A549 (cell line): ENCODE results near the gene TEDDM1. TPM values are rescaled to one million over a fixed set of nuclear protein-coding genes. Genes with fewer than 3 reads are reported as not detected.

ENCODE experiments used
- ATAC-seq, 2 experiments: fragments of 200-7000 bp in 1 of 2; fragments of >200 bp in 1 of 2; cut with Nextera tagmentation in 1 of 2; cut with Tn5 transposase in 1 of 2; 3 replicates each; pipeline versions ENCODE4 v1.8.0 to v1.9.1; 2018 to 2020; ENCODE audit warnings: mild to moderate bottlenecking in 1 of 2, moderate library complexity in 1 of 2
- CTCF ChIA-PET: fragments of 300-600 bp; sonication (Branson Sonifier 250); formaldehyde crosslinking; extraction: SDS; loops from one replicate; lab custom pipeline; 2021; ENCODE audit warnings: antibody characterized with exemption, inconsistent platforms; lab: Yijun Ruan, JAX
- POLR2A ChIA-PET: fragments of 350-600 bp; formaldehyde crosslinking; extraction: SDS; loops from one replicate; lab custom pipeline; 2021; ENCODE audit warnings: antibody characterized with exemption, inconsistent platforms; lab: Yijun Ruan, JAX
- DNase-seq, 2 experiments: peaks; one replicate each; pipeline versions ENCODE4 v3.0.0 to v3.0.0-alpha.2; 2011 to 2016; ENCODE audit warnings: low read depth in 1 of 2, low spot score in 1 of 2
- FAIRE-seq: peaks from 2 replicates; lab custom pipeline; 2011; peaks lifted over from hg19 to GRCh38; lab: Jason Lieb, UNC
- H3K27ac ChIP-seq, 2 experiments: fragments of >200 bp; sonication (Bioruptor Twin); formaldehyde crosslinking; 3 replicates each; pipeline ENCODE4 v1.5.1; 2016 to 2017
- H3K4me1 ChIP-seq: fragments of >200 bp; sonication (Bioruptor Twin); formaldehyde crosslinking; 3 replicates; pipeline ENCODE4 v1.6.1; 2016
- H3K4me2 ChIP-seq: fragments of >200 bp; sonication (Bioruptor Twin); formaldehyde crosslinking; 3 replicates; pipeline ENCODE4 v1.6.1; 2016
- H3K4me3 ChIP-seq: fragments of >200 bp; sonication (Bioruptor Twin); formaldehyde crosslinking; 3 replicates; pipeline ENCODE4 v1.5.1; 2016
- H3K9me3 ChIP-seq: fragments of >200 bp; sonication (Bioruptor Twin); formaldehyde crosslinking; 3 replicates; pipeline ENCODE4 v1.6.1; 2016
- CBX2 ChIP-seq: fragments of 200-600 bp; sonication (generic); IDR thresholded peaks from 2 replicates; pipeline ENCODE4 v1.6.1; 2016; ENCODE audit warnings: low read depth, mild to moderate bottlenecking, borderline replicate concordance
- CEBPB ChIP-seq, 2 experiments: fragments of >200 bp in 1 of 2; sonication (Bioruptor Twin) in 1 of 2; formaldehyde crosslinking in 1 of 2; IDR thresholded peaks; 2 replicates each; pipeline ENCODE4 v1.6.1; 2012 to 2016
- CHD2 ChIP-seq: fragments of 150-350 bp; IDR thresholded peaks from 2 replicates; pipeline ENCODE4 v1.6.1; 2014; ENCODE audit warnings: low read length; ENCODE audit not compliant: partially characterized antibody
- EHF ChIP-seq: fragments of 250-450 bp; sonication (Bioruptor Pico); IDR thresholded peaks from 2 replicates; pipeline ENCODE4 v1.5.0; 2020; ENCODE audit warnings: mild to moderate bottlenecking
- EHMT2 ChIP-seq: fragments of 200-600 bp; sonication (generic); IDR thresholded peaks from 2 replicates; pipeline ENCODE4 v1.6.1; 2016; ENCODE audit warnings: antibody characterized with exemption, low read depth, mild to moderate bottlenecking, moderate library complexity
- ESRRA ChIP-seq: fragments of 150-350 bp; IDR thresholded peaks from 2 replicates; pipeline ENCODE4 v1.6.1; 2014; ENCODE audit warnings: mild to moderate bottlenecking, low read length, borderline replicate concordance
- HDAC2 ChIP-seq: fragments of 200-600 bp; sonication (generic); IDR thresholded peaks from 2 replicates; pipeline ENCODE4 v1.6.1; 2016
- HEYL ChIP-seq: fragments of 250-450 bp; sonication (Bioruptor Pico); IDR thresholded peaks from 2 replicates; pipeline ENCODE4 v1.8.0; 2021; ENCODE audit warnings: mild to moderate bottlenecking, moderate library complexity
- HOXA7 ChIP-seq: fragments of 250-450 bp; sonication (Bioruptor Pico); IDR thresholded peaks from 2 replicates; pipeline ENCODE4 v1.5.0; 2020; ENCODE audit warnings: mild to moderate bottlenecking, moderate library complexity
- MAZ ChIP-seq: fragments of 150-350 bp; IDR thresholded peaks from 2 replicates; pipeline ENCODE4 v1.6.1; 2014; ENCODE audit warnings: antibody characterized with exemption, low read depth, low read length, borderline replicate concordance
- NFE2L2 ChIP-seq: fragments of 150-350 bp; conservative IDR thresholded peaks from 2 replicates; pipeline ENCODE4 v1.6.1; 2014; ENCODE audit warnings: low read length
- NR3C1 ChIP-seq: fragments of >200 bp; sonication (Bioruptor Twin); formaldehyde crosslinking; IDR thresholded peaks from 3 replicates; pipeline ENCODE4 v1.6.1; 2017
- POLR2A ChIP-seq: IDR thresholded peaks from 2 replicates; pipeline ENCODE4 v1.6.1; 2012; ENCODE audit warnings: mild to moderate bottlenecking, low read length
- RAD21 ChIP-seq, 2 experiments: fragments of >200 bp in 1 of 2; sonication (Bioruptor Twin) in 1 of 2; formaldehyde crosslinking in 1 of 2; IDR thresholded peaks in 1 of 2; conservative IDR thresholded peaks in 1 of 2; 2 replicates in 1 of 2; 3 replicates in 1 of 2; pipeline ENCODE4 v1.6.1; 2012 to 2018; ENCODE audit warnings: inconsistent platforms in 1 of 2
- RARB ChIP-seq: fragments of 250-450 bp; sonication (Bioruptor Pico); IDR thresholded peaks from 2 replicates; pipeline ENCODE4 v1.8.0; 2021; ENCODE audit warnings: mild to moderate bottlenecking, moderate library complexity
- RCOR1 ChIP-seq: fragments of 150-350 bp; IDR thresholded peaks from 2 replicates; pipeline ENCODE4 v1.6.1; 2014; ENCODE audit warnings: antibody characterized with exemption, low read length, low read depth
- SMC3 ChIP-seq: fragments of >200 bp; sonication (Bioruptor Twin); formaldehyde crosslinking; IDR thresholded peaks from 3 replicates; pipeline ENCODE4 v1.6.1; 2018; ENCODE audit warnings: inconsistent platforms
- SREBF2 ChIP-seq: fragments of 450-650 bp; IDR thresholded peaks from 2 replicates; pipeline ENCODE4 v1.6.1; 2014; ENCODE audit warnings: mild to moderate bottlenecking, moderate library complexity
- TFCP2L1 ChIP-seq: fragments of 250-450 bp; sonication (Bioruptor Pico); IDR thresholded peaks from 2 replicates; pipeline ENCODE4 v1.5.0; 2021; ENCODE audit warnings: mild to moderate bottlenecking
- ZC3H11A ChIP-seq: fragments of 450-650 bp; IDR thresholded peaks from 2 replicates; pipeline ENCODE4 v1.6.1; 2014; ENCODE audit warnings: antibody characterized with exemption, mild to moderate bottlenecking
- ZFP36 ChIP-seq: fragments of 450-650 bp; IDR thresholded peaks from 2 replicates; pipeline ENCODE4 v1.6.1; 2014; ENCODE audit warnings: borderline replicate concordance; ENCODE audit not compliant: partially characterized antibody
- WGBS: methylation state at CpG from one replicate; pipeline ENCODE4 v1.1.6; 2017; ENCODE audit errors: missing lambda C conversion rate; 5-methylcytosine and 5-hydroxymethylcytosine counted together
- polyA plus RNA-seq, 4 experiments: library from polyadenylated mRNA; depleted of rRNA in 3 of 4; stranded (reverse); fragments of >200 nt; fragmentation: RNase III in 1 of 4; extraction: RNeasy Plus Mini Kit Qiagen cat#74134 plus additional on column Dnase treatment in 1 of 4; gene quantifications; 2 replicates in 3 of 4; 3 replicates in 1 of 4; pipeline ENCODE4 v1.2.3, GENCODE V29; 2011 to 2017
- TF ChIP-seq, protein P1 (sequence below): fragments of 250-450 bp; sonication (Bioruptor Pico); IDR thresholded peaks from 2 replicates; pipeline ENCODE4 v1.5.0; 2020; ENCODE audit warnings: low read depth, mild to moderate bottlenecking, moderate library complexity
- TF ChIP-seq, protein P2 (sequence below): fragments of >200 bp; sonication (Bioruptor Twin); formaldehyde crosslinking; IDR thresholded peaks from 3 replicates; pipeline ENCODE4 v1.5.1; 2016

TEDDM1 gene
- polyA plus RNA-seq, 2 of the 4 experiments (the other 2 are of a cell fraction): not detected

DNA sequence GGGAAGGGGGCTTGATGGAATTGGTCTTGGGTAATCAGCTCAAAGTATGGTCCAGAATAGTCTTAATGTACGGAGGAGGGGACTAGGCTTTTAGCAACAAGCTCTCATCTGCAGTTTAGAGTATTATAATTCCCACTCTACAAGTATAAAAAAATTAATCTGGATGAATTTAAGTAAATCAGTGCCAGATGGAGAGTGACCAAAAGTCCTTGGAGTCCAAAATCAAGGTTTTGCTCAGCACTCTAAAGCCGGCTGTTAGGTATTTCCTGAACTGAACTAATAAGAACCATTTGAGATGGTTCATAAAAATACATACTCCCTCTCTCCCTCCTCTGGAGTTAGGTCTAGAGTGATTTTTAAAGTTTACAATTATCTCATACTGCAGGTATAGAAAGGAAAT lies 32.5 kb downstream of the TEDDM1 start:
- no peak for FAIRE-seq
- Histone ChIP-seq H3K4me1 (no peaks in the 10 kb centered on the region), H3K4me3 (no peak overlapping the region), H3K9me3 (no peaks in the 10 kb centered on the region), H3K27ac (no peak overlapping the region), H3K4me2 (no peak overlapping the region)
- TF ChIP-seq HOXA7 (CRISPR knock-in tag) (no peak), NFE2L2 (no peak), HDAC2 (no peak), POLR2A (no peak), TFCP2L1 (CRISPR knock-in tag) (no peak), SREBF2 (no peak), EHMT2 (no peak), NR3C1 (no peak), CBX2 (no peak), SMC3 (no peak), MAZ (no peak), ESRRA (no peak), CHD2 (no peak), ZFP36 (no peak), RCOR1 (no peak), EHF (CRISPR knock-in tag) (no peak)
- TF ChIP-seq, protein P1, sequence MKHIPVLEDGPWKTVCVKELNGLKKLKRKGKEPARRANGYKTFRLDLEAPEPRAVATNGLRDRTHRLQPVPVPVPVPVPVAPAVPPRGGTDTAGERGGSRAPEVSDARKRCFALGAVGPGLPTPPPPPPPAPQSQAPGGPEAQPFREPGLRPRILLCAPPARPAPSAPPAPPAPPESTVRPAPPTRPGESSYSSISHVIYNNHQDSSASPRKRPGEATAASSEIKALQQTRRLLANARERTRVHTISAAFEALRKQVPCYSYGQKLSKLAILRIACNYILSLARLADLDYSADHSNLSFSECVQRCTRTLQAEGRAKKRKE (CRISPR knock-in tag): no peak
- DNase-seq: no peak
- ChIA-PET POLR2A (no interaction called here), CTCF (interaction anchor here (1.4 kb wide), 1 partner anchor 225 kb away, joined by 5 read pairs; no protein-coding TSS in a partner anchor)
- ATAC-seq: no peak
- WGBS: 63% methylated on average over 2 of the region's 2 CpGs

DNA sequence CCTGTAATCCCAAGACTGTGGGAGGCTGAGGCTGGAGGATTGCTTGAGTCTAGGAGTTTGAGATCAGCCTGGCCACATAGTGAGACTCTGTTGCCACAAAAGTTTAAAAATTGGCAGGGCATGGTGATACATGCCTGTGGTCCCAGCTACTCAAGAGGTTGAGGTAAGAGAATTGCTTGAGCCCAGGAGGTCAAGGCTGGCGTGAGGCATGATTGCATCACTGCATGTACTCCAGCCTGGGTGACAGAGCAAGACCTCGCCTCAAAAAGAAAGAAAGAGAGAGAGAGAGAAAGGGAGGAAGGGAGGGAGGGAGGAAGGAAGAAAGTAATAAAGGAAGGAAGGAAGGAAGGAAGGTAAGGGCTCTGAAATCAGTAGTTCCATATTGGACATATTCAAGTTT lies 33.9 kb downstream of the TEDDM1 start:
- FAIRE-seq (no peak), DNase-seq (no peak), ATAC-seq (no peak)
- no peaks in the 10 kb centered on the region for H3K9me3 ChIP-seq
- ChIA-PET POLR2A (no interaction called here), CTCF (interaction anchor here (1.4 kb wide), 1 partner anchor 223 kb away, joined by 5 read pairs; no protein-coding TSS in a partner anchor)
- H3K4me3 ChIP-seq: no peak overlapping the region
- 20% methylated on average over 2 of the region's 2 CpGs for WGBS
- no peak for TF ChIP-seq HOXA7 (CRISPR knock-in tag)
- no peak overlapping the region for H3K27ac ChIP-seq
- H3K4me1 ChIP-seq: no peaks in the 10 kb centered on the region
- no peak overlapping the region for H3K4me2 ChIP-seq

DNA sequence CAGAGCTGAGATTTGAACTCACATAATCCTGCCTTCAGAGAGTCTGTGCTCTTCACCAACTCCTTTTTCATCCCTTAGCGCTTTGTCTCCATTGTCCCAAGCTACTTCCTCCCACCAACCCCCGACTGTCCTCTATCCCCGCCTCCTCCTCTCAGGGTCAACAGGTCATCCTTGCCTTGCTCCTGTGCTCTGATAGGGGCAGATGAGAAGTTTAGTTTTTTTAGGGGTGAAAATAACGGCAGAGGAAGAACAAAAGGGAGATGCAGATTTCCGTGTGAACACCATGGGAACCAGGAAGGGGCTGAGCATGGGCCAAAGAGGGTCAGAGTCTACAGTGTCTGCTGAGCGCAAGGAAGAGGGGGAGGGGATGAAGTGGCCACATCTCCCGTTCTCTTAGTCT lies 40.8 kb downstream of the TEDDM1 start:
- DNase-seq (no peak), ATAC-seq (no peak), FAIRE-seq (no peak)
- Histone ChIP-seq H3K27ac (no peak overlapping the region), H3K4me2 (no peak overlapping the region), H3K4me3 (no peak overlapping the region), H3K4me1 (no peaks in the 10 kb centered on the region), H3K9me3 (no peaks in the 10 kb centered on the region)
- 49% methylated on average over 7 of the region's 7 CpGs for WGBS
- TF ChIP-seq ZFP36: no peak
- no peak for TF ChIP-seq CEBPB (IDR thresholded peaks at IDR 0.05)
- no peak for TF ChIP-seq ZC3H11A
- TF ChIP-seq HOXA7 (CRISPR knock-in tag): no peak
- TF ChIP-seq, protein P2, sequence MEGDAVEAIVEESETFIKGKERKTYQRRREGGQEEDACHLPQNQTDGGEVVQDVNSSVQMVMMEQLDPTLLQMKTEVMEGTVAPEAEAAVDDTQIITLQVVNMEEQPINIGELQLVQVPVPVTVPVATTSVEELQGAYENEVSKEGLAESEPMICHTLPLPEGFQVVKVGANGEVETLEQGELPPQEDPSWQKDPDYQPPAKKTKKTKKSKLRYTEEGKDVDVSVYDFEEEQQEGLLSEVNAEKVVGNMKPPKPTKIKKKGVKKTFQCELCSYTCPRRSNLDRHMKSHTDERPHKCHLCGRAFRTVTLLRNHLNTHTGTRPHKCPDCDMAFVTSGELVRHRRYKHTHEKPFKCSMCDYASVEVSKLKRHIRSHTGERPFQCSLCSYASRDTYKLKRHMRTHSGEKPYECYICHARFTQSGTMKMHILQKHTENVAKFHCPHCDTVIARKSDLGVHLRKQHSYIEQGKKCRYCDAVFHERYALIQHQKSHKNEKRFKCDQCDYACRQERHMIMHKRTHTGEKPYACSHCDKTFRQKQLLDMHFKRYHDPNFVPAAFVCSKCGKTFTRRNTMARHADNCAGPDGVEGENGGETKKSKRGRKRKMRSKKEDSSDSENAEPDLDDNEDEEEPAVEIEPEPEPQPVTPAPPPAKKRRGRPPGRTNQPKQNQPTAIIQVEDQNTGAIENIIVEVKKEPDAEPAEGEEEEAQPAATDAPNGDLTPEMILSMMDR: no peak
- TF ChIP-seq RARB (CRISPR knock-in tag): no peak
- no peak for TF ChIP-seq RAD21 (conservative IDR thresholded peaks at IDR 0.05 in 1 of 2, IDR thresholded peaks at IDR 0.05 in 1 of 2)
- no peak for TF ChIP-seq HEYL (CRISPR knock-in tag)
- ChIA-PET POLR2A (no interaction called here), CTCF (no interaction called here)
